NCI-H187 (cell line): ENCODE measurements around the gene KRTAP5-1.
A peak's percentile ranks its signal among the peaks of the same experiment; 100 is the strongest.

Experiments used
- DNase-seq, 2 experiments: peaks; one replicate each; lab custom pipeline; 2025; lab: John Stamatoyannopoulos, UW

The KRTAP5-1 gene

GRCh38 chr11:1560649-1561251 is 24.3 kb downstream of the KRTAP5-1 start:
- DNase-seq = no peak

- DNase-seq = no peak
Observed at GRCh38 chr11:1560002-1560648, 25.0 kb downstream of the KRTAP5-1 start.

- DNase-seq = no peak
Observed at GRCh38 chr11:1559111-1559951, 25.8 kb downstream of the KRTAP5-1 start.

GRCh38 chr11:1558775-1559110 is 26.3 kb downstream of the KRTAP5-1 start:
- no peak for DNase-seq

- no peak for DNase-seq
Observed at GRCh38 chr11:1557904-1558774, 26.9 kb downstream of the KRTAP5-1 start.

GRCh38 chr11:1557051-1557884 is 27.8 kb downstream of the KRTAP5-1 start:
- no peak for DNase-seq

- DNase-seq = no peak
Observed at GRCh38 chr11:1556278-1556902, 28.7 kb downstream of the KRTAP5-1 start.

- DNase-seq = no peak
Observed at GRCh38 chr11:1555713-1556153, 29.4 kb downstream of the KRTAP5-1 start.

GRCh38 chr11:1554981-1555712 is 29.9 kb downstream of the KRTAP5-1 start:
- no peak for DNase-seq

GRCh38 chr11:1553808-1554594 is 31.1 kb downstream of the KRTAP5-1 start:
- DNase-seq = peak; percentile 74 to 77

GRCh38 chr11:1549338-1550330 is 35.4 kb downstream of the KRTAP5-1 start:
- no peak for DNase-seq

- peak; percentile 48 to 49 for DNase-seq
Observed at GRCh38 chr11:1548221-1549070, 36.6 kb downstream of the KRTAP5-1 start.

- no peak for DNase-seq
Observed at GRCh38 chr11:1547467-1548098, 37.5 kb downstream of the KRTAP5-1 start.

GRCh38 chr11:1546536-1547466 is 38.3 kb downstream of the KRTAP5-1 start:
- peak in 1 of 2 experiments; percentile 60 for DNase-seq

- DNase-seq = peak in 1 of 2 experiments; percentile 43
Observed at GRCh38 chr11:1546077-1546535, 39.0 kb downstream of the KRTAP5-1 start.
